OCI-LY7 (cell line): ENCODE data around the gene ANKH. TPM values are rescaled to one million over a fixed set of nuclear protein-coding genes. Genes with fewer than 3 reads are reported as not detected.

Source experiments
- BruUV-seq: library from RNA; stranded (reverse); fragments of 400-500 nt; replicated peaks from 2 replicates; lab custom pipeline; 2021; lab: Mats Ljungman, UMichigan
- CTCF ChIA-PET: fragments of 300-600 bp; sonication (Branson Sonifier 250); formaldehyde crosslinking; loops from one replicate; lab custom pipeline; 2022; ENCODE audit warnings: antibody characterized with exemption; ENCODE audit not compliant: unreplicated experiment; lab: Charles Lee
- POLR2A ChIA-PET: fragments of 300-600 bp; sonication (Branson Sonifier 250); formaldehyde crosslinking; loops from one replicate; lab custom pipeline; 2022; ENCODE audit warnings: antibody characterized with exemption; lab: Charles Lee
- DNase-seq: peaks from one replicate; pipeline ENCODE4 v3.0.0-alpha.2; 2015; ENCODE audit warnings: low spot score
- H2AFZ ChIP-seq: fragments of 200-600 bp; sonication (generic), shearing (Covaris generic); 2 replicates; pipeline ENCODE4 v1.6.1; 2014; ENCODE audit warnings: mild to moderate bottlenecking, antibody characterized with exemption, low read length, moderate library complexity
- H3K27ac ChIP-seq: fragments of 200-600 bp; sonication (generic); 2 replicates; pipeline ENCODE4 v1.5.1; 2014; ENCODE audit warnings: mixed run types, low read depth, mild to moderate bottlenecking, moderate library complexity, low read length, inconsistent platforms; ENCODE audit not compliant: poor library complexity, severe bottlenecking
- H3K36me3 ChIP-seq: fragments of 200-600 bp; sonication (generic); 2 replicates; pipeline ENCODE4 v1.6.1; 2014; ENCODE audit warnings: mild to moderate bottlenecking, antibody characterized with exemption, low read length, moderate library complexity, mixed read lengths; ENCODE audit not compliant: insufficient read depth
- H3K4me1 ChIP-seq: fragments of 200-600 bp; sonication (generic); 2 replicates; pipeline ENCODE4 v1.5.1; 2014; ENCODE audit warnings: mild to moderate bottlenecking, low read length; ENCODE audit not compliant: insufficient read depth, poor library complexity, severe bottlenecking
- H3K4me2 ChIP-seq: fragments of 200-600 bp; sonication (generic); 2 replicates; pipeline ENCODE4 v1.6.1; 2014; ENCODE audit warnings: mild to moderate bottlenecking, low read length
- H3K4me3 ChIP-seq: fragments of 200-600 bp; sonication (generic); 2 replicates; pipeline ENCODE4 v1.5.1; 2014; ENCODE audit warnings: mild to moderate bottlenecking, low read depth, low read length; ENCODE audit not compliant: poor library complexity, severe bottlenecking
- H3K79me2 ChIP-seq: fragments of 200-600 bp; sonication (generic); 2 replicates; pipeline ENCODE4 v1.6.1; 2016; ENCODE audit warnings: low read depth, mild to moderate bottlenecking, low read length, moderate library complexity, mixed read lengths; ENCODE audit not compliant: insufficient read depth
- H3K9me2 ChIP-seq: fragments of 200-600 bp; sonication (generic); 2 replicates; pipeline ENCODE4 v1.6.1; 2016; ENCODE audit warnings: mild to moderate bottlenecking, low read length, mixed read lengths; ENCODE audit not compliant: insufficient read depth
- H3K9me3 ChIP-seq: fragments of 200-600 bp; sonication (generic); 2 replicates; pipeline ENCODE4 v1.6.1; 2014; ENCODE audit warnings: mild to moderate bottlenecking, mixed run types, low read length, mixed read lengths
- H4K20me1 ChIP-seq: fragments of 200-600 bp; sonication (generic); 2 replicates; pipeline ENCODE4 v1.6.1; 2014; ENCODE audit warnings: mild to moderate bottlenecking, antibody characterized with exemption, low read length, moderate library complexity, mixed read lengths; ENCODE audit not compliant: insufficient read depth
- CTCF ChIP-seq: fragments of 200-600 bp; sonication (generic); conservative IDR thresholded peaks from 2 replicates; pipeline ENCODE4 v1.5.1; 2014; ENCODE audit warnings: mild to moderate bottlenecking, antibody characterized with exemption, low read length, moderate library complexity, mixed read lengths
- EZH2phosphoT487 ChIP-seq: fragments of 200-600 bp; sonication (generic); IDR thresholded peaks from 2 replicates; pipeline ENCODE4 v1.6.1; 2018; ENCODE audit warnings: low read depth, borderline replicate concordance, mild to moderate bottlenecking, mixed run types, antibody characterized with exemption, low read length, moderate library complexity, mixed read lengths
- intact Hi-C: fragments of 100-400 bp; cut with micrococcal nuclease; formaldehyde crosslinking; loops from one replicate; pipeline ENCODE4 v1.10.0; 2022; ENCODE audit not compliant: unreplicated experiment
- total RNA-seq, 2 experiments: library from RNA; depleted of rRNA in 1 of 2; stranded (reverse); fragments of >200 nt in 1 of 2; shearing (Covaris generic) in 1 of 2; gene quantifications; 2 replicates each; pipeline ENCODE4 v1.2.3, GENCODE V29; 2014 to 2022

ANKH gene
- total RNA-seq, 2 experiments from 2014 or later = 23.1 to 80.4 TPM

GRCh38 chr5:14696851-14697250 is 174.7 kb downstream of the ANKH start:
- intact Hi-C loops = no loop called here
- POLR2A ChIA-PET = no interaction called here

GRCh38 chr5:14696057-14696456 is 175.5 kb downstream of the ANKH start:
- ChIA-PET CTCF (interaction anchor here (0.9 kb wide), 1 partner anchor 21 kb away, joined by 3 read pairs; no protein-coding TSS in a partner anchor), POLR2A (interaction anchor here (1.1 to 1.4 kb wide), 2 partner anchors 8 to 10 kb away, joined by 3 to 5 read pairs; no protein-coding TSS in a partner anchor)
- no peak for TF ChIP-seq EZH2phosphoT487
- no peak for TF ChIP-seq CTCF
- no TSS peak for BruUV-seq
- H3K4me1 ChIP-seq = no peaks in the 10 kb centered on the region
- no peak overlapping the region for H3K4me2 ChIP-seq
- no peak for DNase-seq
- H2AFZ ChIP-seq = no peak overlapping the region
- no peaks in the 10 kb centered on the region for H3K9me2 ChIP-seq
- no peaks in the 10 kb centered on the region for H3K9me3 ChIP-seq
- no peaks in the 10 kb centered on the region; the same call in 1 of the 2 replicates for H4K20me1 ChIP-seq
- intact Hi-C loops = no loop called here
- H3K79me2 ChIP-seq = no peaks in the 10 kb centered on the region
- H3K4me3 ChIP-seq = no peak overlapping the region
- peaks cover 96% of the 10 kb centered on the region for H3K36me3 ChIP-seq
- H3K27ac ChIP-seq = no peak overlapping the region

More at GRCh38 chr5:14696851-14697250, 174.7 kb downstream of the ANKH start:
- DNase-seq = no peak
- Histone ChIP-seq H3K79me2 (no peaks in the 10 kb centered on the region), H3K9me2 (no peaks in the 10 kb centered on the region), H3K4me2 (no peak overlapping the region), H2AFZ (no peak overlapping the region), H3K36me3 (peaks cover 96% of the 10 kb centered on the region), H3K27ac (no peak overlapping the region), H3K9me3 (no peaks in the 10 kb centered on the region), H3K4me3 (no peak overlapping the region), H4K20me1 (no peaks in the 10 kb centered on the region; the same call in 1 of the 2 replicates), H3K4me1 (no peaks in the 10 kb centered on the region)
- CTCF ChIA-PET = no interaction called here
- BruUV-seq = TSS peak; percentile 35
- TF ChIP-seq CTCF (no peak), EZH2phosphoT487 (no peak)

- H3K4me2 ChIP-seq = no peak overlapping the region
- no peaks in the 10 kb centered on the region for H3K9me2 ChIP-seq
- no peaks in the 10 kb centered on the region for H3K4me1 ChIP-seq
- DNase-seq = no peak
- intact Hi-C loops = no loop called here
- 0 out of 2 replicates have a peak, but pooled peaks cover 6% of the 10 kb centered on the region for H3K9me3 ChIP-seq
- no peaks in the 10 kb centered on the region for H3K79me2 ChIP-seq
- H4K20me1 ChIP-seq = no peaks in the 10 kb centered on the region; the same call in 1 of the 2 replicates
- ChIA-PET POLR2A (interaction anchor here (1.1 to 1.8 kb wide), 4 partner anchors 9 to 13 kb away, joined by 3 to 5 read pairs (median 4); no protein-coding TSS in a partner anchor), CTCF (interaction anchor here (0.9 kb wide), 1 partner anchor 20 kb away, joined by 3 read pairs; no protein-coding TSS in a partner anchor)
- no peak overlapping the region for H3K4me3 ChIP-seq
- no peak overlapping the region for H3K27ac ChIP-seq
- BruUV-seq = no TSS peak
- H2AFZ ChIP-seq = no peak overlapping the region
- TF ChIP-seq EZH2phosphoT487 (no peak), CTCF (no peak)
- peaks cover 100% of the 10 kb centered on the region for H3K36me3 ChIP-seq
Measured at GRCh38 chr5:14695152-14695551, 176.4 kb downstream of the ANKH start.
